Measurements from ENCODE around the gene KBTBD2. TPM values are rescaled to one million over a fixed set of nuclear protein-coding genes. Genes with fewer than 3 reads are reported as not detected.

Gene KBTBD2
- total RNA-seq, 2 donors from 2014 or later = 13.3 to 38.7 TPM

DNA sequence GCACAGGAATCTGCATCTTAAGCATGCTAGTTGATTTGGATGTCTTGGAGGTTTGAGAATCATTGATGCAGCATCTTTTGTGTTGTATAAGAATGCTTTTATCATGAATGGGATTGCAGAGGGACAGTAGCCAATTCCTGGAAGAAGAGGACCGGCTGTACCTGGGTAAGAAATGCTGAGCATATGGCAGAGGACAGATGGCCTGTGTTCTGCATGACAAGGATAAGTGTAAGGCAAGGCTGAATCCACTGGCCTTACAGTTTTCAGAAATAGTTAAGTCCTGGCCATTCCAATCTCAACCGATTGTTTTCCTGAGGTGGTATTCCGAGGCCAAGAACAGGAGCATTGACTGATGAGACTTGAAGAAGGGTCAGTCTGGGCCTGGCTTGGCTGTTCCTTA lies 24.4 kb upstream of the KBTBD2 start:
- no peaks in the 10 kb centered on the region for H3K4me1 ChIP-seq (replicated peaks)
- no peaks in the 10 kb centered on the region for H3K36me3 ChIP-seq
- no peaks in the 10 kb centered on the region for H3K27me3 ChIP-seq (replicated peaks; ENCODE audit: insufficient read depth)
- no peak overlapping the region for H3K27ac ChIP-seq
- no peaks in the 10 kb centered on the region for H3K9me3 ChIP-seq
- no peak for DNase-seq (ENCODE audit: low spot score)
- H3K4me3 ChIP-seq = no peak overlapping the region
- intact Hi-C loops (cut with DNase I) = no loop called here
- 81% methylated on average over 3 of the region's 3 CpGs for WGBS
- no peak for TF ChIP-seq POLR2A (IDR thresholded peaks at IDR 0.05)
- TF ChIP-seq, protein P1, sequence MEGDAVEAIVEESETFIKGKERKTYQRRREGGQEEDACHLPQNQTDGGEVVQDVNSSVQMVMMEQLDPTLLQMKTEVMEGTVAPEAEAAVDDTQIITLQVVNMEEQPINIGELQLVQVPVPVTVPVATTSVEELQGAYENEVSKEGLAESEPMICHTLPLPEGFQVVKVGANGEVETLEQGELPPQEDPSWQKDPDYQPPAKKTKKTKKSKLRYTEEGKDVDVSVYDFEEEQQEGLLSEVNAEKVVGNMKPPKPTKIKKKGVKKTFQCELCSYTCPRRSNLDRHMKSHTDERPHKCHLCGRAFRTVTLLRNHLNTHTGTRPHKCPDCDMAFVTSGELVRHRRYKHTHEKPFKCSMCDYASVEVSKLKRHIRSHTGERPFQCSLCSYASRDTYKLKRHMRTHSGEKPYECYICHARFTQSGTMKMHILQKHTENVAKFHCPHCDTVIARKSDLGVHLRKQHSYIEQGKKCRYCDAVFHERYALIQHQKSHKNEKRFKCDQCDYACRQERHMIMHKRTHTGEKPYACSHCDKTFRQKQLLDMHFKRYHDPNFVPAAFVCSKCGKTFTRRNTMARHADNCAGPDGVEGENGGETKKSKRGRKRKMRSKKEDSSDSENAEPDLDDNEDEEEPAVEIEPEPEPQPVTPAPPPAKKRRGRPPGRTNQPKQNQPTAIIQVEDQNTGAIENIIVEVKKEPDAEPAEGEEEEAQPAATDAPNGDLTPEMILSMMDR (IDR thresholded peaks at IDR 0.05) = no peak
- no peak for TF ChIP-seq POLR2AphosphoS5 (IDR thresholded peaks at IDR 0.05)

DNA sequence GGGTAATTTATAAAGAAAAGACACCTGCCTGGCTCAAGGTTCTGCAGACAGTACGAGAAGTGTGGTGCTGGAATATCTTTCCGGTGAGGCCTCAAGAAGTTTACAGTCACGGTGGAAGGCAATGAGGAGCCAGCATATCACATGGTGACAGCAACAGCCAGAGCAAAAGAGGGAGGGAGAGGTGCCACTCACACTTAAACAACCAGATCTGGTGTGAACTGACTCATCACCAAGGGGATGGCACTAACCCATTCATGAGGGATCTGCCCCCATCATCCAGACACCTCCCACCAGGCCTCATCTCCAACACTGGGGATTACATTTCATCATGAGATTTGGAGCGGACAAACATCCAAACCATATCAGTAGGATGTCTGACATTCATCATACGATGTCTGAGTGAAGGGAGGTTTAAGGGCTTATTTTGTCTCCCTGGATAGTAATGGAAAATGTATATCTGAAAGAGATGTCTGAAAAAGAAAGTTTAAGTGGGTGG lies 23.5 kb upstream of the KBTBD2 start:
- 96% methylated on average over 5 of the region's 5 CpGs for WGBS

GRCh38 chr7:32914184-32914583 lies 22.6 kb upstream of the KBTBD2 start:
- TF ChIP-seq, protein P1 (IDR thresholded peaks at IDR 0.05) = no peak
- TF ChIP-seq POLR2A (IDR thresholded peaks at IDR 0.05) (no peak), POLR2AphosphoS5 (IDR thresholded peaks at IDR 0.05) (no peak)
- Histone ChIP-seq H3K27ac (no peak overlapping the region), H3K9me3 (no peaks in the 10 kb centered on the region), H3K27me3 (replicated peaks; ENCODE audit: insufficient read depth) (no peaks in the 10 kb centered on the region), H3K36me3 (no peaks in the 10 kb centered on the region), H3K4me1 (replicated peaks) (no peaks in the 10 kb centered on the region), H3K4me3 (no peak overlapping the region)
- DNase-seq (ENCODE audit: low spot score) = no peak
- WGBS = 84% methylated on average over 1 of the region's 1 CpG
- intact Hi-C loops (cut with DNase I) = no loop called here

More for the DNA sequence above, 23.5 kb upstream of the KBTBD2 start:
- intact Hi-C loops (cut with DNase I) = no loop called here
- H3K27ac ChIP-seq = no peak overlapping the region
- no peaks in the 10 kb centered on the region for H3K9me3 ChIP-seq
- H3K4me3 ChIP-seq = no peak overlapping the region
- H3K36me3 ChIP-seq = no peaks in the 10 kb centered on the region
- H3K27me3 ChIP-seq (replicated peaks; ENCODE audit: insufficient read depth) = no peaks in the 10 kb centered on the region
- TF ChIP-seq POLR2A (IDR thresholded peaks at IDR 0.05) = no peak
- TF ChIP-seq, protein P1 (IDR thresholded peaks at IDR 0.05) = no peak
- no peak for TF ChIP-seq POLR2AphosphoS5 (IDR thresholded peaks at IDR 0.05)
- H3K4me1 ChIP-seq (replicated peaks) = no peaks in the 10 kb centered on the region
- DNase-seq (ENCODE audit: low spot score) = no peak

DNA sequence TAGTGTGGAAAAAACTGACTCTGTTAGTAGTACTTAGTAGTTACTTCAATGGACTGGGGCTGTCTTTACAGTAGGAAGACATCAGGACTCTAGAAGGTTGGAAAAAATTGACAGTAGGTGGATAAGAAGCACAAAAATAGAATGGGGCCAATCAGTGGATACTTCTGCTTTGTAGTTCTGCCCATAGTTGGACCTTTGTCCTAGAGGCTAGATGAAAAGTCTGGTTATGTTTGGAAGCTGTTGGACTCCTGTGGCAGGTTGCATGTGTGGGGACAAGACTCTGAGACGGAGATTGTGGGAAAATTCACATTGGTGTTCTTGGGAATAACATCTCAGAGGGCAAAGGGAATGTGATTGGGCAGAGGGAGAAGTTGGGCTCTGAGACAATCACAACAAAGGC lies 18.6 kb upstream of the KBTBD2 start:
- no peaks in the 10 kb centered on the region for H3K27me3 ChIP-seq (replicated peaks; ENCODE audit: insufficient read depth)
- no peaks in the 10 kb centered on the region for H3K4me1 ChIP-seq (replicated peaks)
- no peak overlapping the region for H3K4me3 ChIP-seq
- H3K9me3 ChIP-seq = no peaks in the 10 kb centered on the region
- intact Hi-C loops (cut with DNase I) = no loop called here
- no peak overlapping the region for H3K27ac ChIP-seq
- 96% methylated on average over 1 of the region's 1 CpG for WGBS
- TF ChIP-seq, protein P1 (IDR thresholded peaks at IDR 0.05) = no peak
- TF ChIP-seq POLR2A (IDR thresholded peaks at IDR 0.05) (no peak), POLR2AphosphoS5 (IDR thresholded peaks at IDR 0.05) (no peak)
- no peak for DNase-seq (ENCODE audit: low spot score)
- no peaks in the 10 kb centered on the region for H3K36me3 ChIP-seq

DNA sequence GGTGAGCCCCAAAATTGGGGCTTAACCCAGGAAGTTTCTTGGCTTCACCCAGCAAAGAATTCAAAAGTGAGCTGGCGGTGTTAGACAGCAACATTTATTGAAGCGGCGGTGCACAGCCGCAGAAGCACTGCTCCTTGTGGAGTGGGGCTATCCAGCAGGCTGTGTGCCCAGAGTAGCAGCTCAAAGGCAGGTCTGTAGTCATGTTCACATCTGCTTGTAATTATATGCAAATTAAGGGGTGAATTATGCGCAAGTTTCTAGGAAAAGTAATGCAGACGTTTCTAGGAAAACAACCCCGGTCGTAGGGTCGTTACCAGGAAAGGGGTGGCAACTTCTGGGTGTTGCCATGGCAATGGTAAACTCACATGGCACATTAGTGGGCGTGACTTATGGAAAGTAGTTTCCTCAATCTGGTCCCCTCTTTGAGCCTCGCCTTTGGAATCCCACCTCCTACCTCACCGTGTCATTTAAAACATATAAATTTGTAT lies 13.7 kb upstream of the KBTBD2 start:
- DNase-seq (ENCODE audit: low spot score) = no peak
- Histone ChIP-seq H3K27me3 (replicated peaks; ENCODE audit: insufficient read depth) (no peaks in the 10 kb centered on the region), H3K36me3 (no peaks in the 10 kb centered on the region), H3K27ac (no peak overlapping the region), H3K9me3 (no peaks in the 10 kb centered on the region), H3K4me1 (replicated peaks) (no peaks in the 10 kb centered on the region), H3K4me3 (no peak overlapping the region)
- TF ChIP-seq POLR2AphosphoS5 (IDR thresholded peaks at IDR 0.05) (no peak), POLR2A (IDR thresholded peaks at IDR 0.05) (no peak)
- TF ChIP-seq, protein P1 (IDR thresholded peaks at IDR 0.05) = no peak
- intact Hi-C loops (cut with DNase I) = no loop called here
- WGBS = 20% methylated on average over 12 of the region's 12 CpGs
